SK-N-SH (cell line): ENCODE results near the gene S100A2. TPM values are rescaled to one million over a fixed set of nuclear protein-coding genes. Genes with fewer than 3 reads are reported as not detected.

Source experiments
- CTCF ChIA-PET: fragments of 300-600, 350-600 bp; formaldehyde crosslinking; extraction: SDS; loops from one replicate; lab custom pipeline; 2021; lab: Yijun Ruan, JAX
- POLR2A ChIA-PET: fragments of 350-600 bp; sonication (Branson Sonifier 250); formaldehyde crosslinking; extraction: SDS; loops from one replicate; lab custom pipeline; 2020; ENCODE audit warnings: antibody characterized with exemption, inconsistent platforms; lab: Yijun Ruan, JAX
- DNase-seq: peaks from one replicate; pipeline ENCODE4 v3.0.0; 2012
- H2AFZ ChIP-seq: fragments of 200-600 bp; sonication (generic); 2 replicates; pipeline ENCODE4 v1.8.1; 2016; ENCODE audit warnings: antibody characterized with exemption, mild to moderate bottlenecking, low read depth
- H3F3A ChIP-seq: fragments of 200-600 bp; sonication (generic); replicated peaks from 2 replicates; pipeline ENCODE3; 2016; ENCODE audit warnings: antibody characterized with exemption, mild to moderate bottlenecking; ENCODE audit not compliant: insufficient read depth
- H3K27ac ChIP-seq, 2 experiments: fragments of 200-500 bp in 1 of 2; fragments of 200-600 bp in 1 of 2; sonication (Bioruptor generic) in 1 of 2; sonication (generic), shearing (Covaris generic) in 1 of 2; 2 replicates each; pipeline versions ENCODE4 v1.5.1 to v1.6.1; 2014 to 2016; ENCODE audit warnings: low read depth in 2 of 2, inconsistent platforms in 1 of 2, low read length in 1 of 2, mild to moderate bottlenecking in 1 of 2, mixed read lengths in 1 of 2
- H3K27me3 ChIP-seq: fragments of 200-600 bp; sonication (generic), shearing (Covaris generic); 2 replicates; pipeline ENCODE4 v1.6.1; 2016; ENCODE audit warnings: mixed run types; ENCODE audit not compliant: insufficient read depth
- H3K36me3 ChIP-seq, 2 experiments: fragments of 200-500 bp in 1 of 2; fragments of 200-600 bp in 1 of 2; sonication (Bioruptor generic) in 1 of 2; sonication (generic) in 1 of 2; replicated peaks in 1 of 2; 2 replicates each; pipeline versions ENCODE3 to v1.5.1; 2014 to 2016; ENCODE audit warnings: low read length in 1 of 2, mild to moderate bottlenecking in 1 of 2; ENCODE audit not compliant: insufficient read depth in 2 of 2, control insufficient read depth in 1 of 2
- H3K4me1 ChIP-seq, 2 experiments: fragments of 200-500 bp in 1 of 2; fragments of 200-600 bp in 1 of 2; sonication (Bioruptor generic) in 1 of 2; sonication (generic), shearing (Covaris generic) in 1 of 2; 2 replicates each; pipeline versions ENCODE4 v1.5.1 to v1.6.1; 2014 to 2016; ENCODE audit warnings: low read depth in 1 of 2, low read length in 1 of 2, mixed run types in 1 of 2; ENCODE audit not compliant: insufficient read depth in 2 of 2, control insufficient read depth in 1 of 2
- H3K4me2 ChIP-seq: fragments of 200-600 bp; sonication (generic), shearing (Covaris generic); 2 replicates; pipeline ENCODE4 v1.6.1; 2017; ENCODE audit warnings: mixed run types
- H3K4me3 ChIP-seq, 2 experiments: fragments of 200-500 bp in 1 of 2; fragments of 200-600 bp in 1 of 2; sonication (Bioruptor generic) in 1 of 2; sonication (generic), shearing (Covaris generic) in 1 of 2; 2 replicates each; pipeline versions ENCODE4 v1.5.1 to v1.8.1; 2014 to 2016; ENCODE audit warnings: low read depth in 2 of 2, inconsistent platforms in 1 of 2, low read length in 1 of 2, mild to moderate bottlenecking in 1 of 2, mixed read lengths in 1 of 2, moderate library complexity in 1 of 2
- H3K79me2 ChIP-seq: fragments of 200-600 bp; sonication (generic); 2 replicates; pipeline ENCODE4 v1.8.1; 2017; ENCODE audit warnings: mild to moderate bottlenecking; ENCODE audit not compliant: insufficient read depth
- H3K9ac ChIP-seq: fragments of 200-600 bp; sonication (generic); 2 replicates; pipeline ENCODE4 v1.6.1; 2017; ENCODE audit warnings: mixed run types
- H3K9me2 ChIP-seq: fragments of 200-600 bp; sonication (generic); 2 replicates; pipeline ENCODE4 v1.6.1; 2017; ENCODE audit warnings: mixed run types
- H3K9me3 ChIP-seq: fragments of 200-600 bp; sonication (generic); 2 replicates; pipeline ENCODE4 v1.6.1; 2017; ENCODE audit warnings: mixed run types, mild to moderate bottlenecking, moderate library complexity
- H4K20me1 ChIP-seq: fragments of 200-600 bp; sonication (generic); 2 replicates; pipeline ENCODE4 v1.6.1; 2017; ENCODE audit warnings: mild to moderate bottlenecking, mixed run types; ENCODE audit not compliant: insufficient read depth
- CHD2 ChIP-seq: fragments of 150-350 bp; IDR thresholded peaks from 2 replicates; pipeline ENCODE4 v1.6.1; 2018; ENCODE audit warnings: low read length; ENCODE audit not compliant: partially characterized antibody
- ELF1 ChIP-seq: IDR thresholded peaks from 2 replicates; pipeline ENCODE4 v1.4.0; 2012
- EP300 ChIP-seq, 2 experiments: IDR thresholded peaks; 2 replicates each; pipeline versions ENCODE4 v1.4.0 to v1.6.1; 2012; ENCODE audit warnings: borderline replicate concordance in 1 of 2, low read depth in 1 of 2, low read length in 1 of 2
- FOSL2 ChIP-seq: IDR thresholded peaks from 2 replicates; pipeline ENCODE4 v1.4.0; 2012; ENCODE audit warnings: low read depth, mild to moderate bottlenecking, moderate library complexity, borderline replicate concordance
- FOXJ3 ChIP-seq: sonication (generic); formaldehyde crosslinking; IDR thresholded peaks from 2 replicates; pipeline ENCODE4 v1.5.1; 2020; ENCODE audit warnings: mild to moderate bottlenecking, missing genetic modification reagents
- GABPA ChIP-seq: IDR thresholded peaks from 2 replicates; pipeline ENCODE4 v1.4.0; 2012; ENCODE audit warnings: low read depth, mild to moderate bottlenecking
- GATA2 ChIP-seq: sonication (generic); formaldehyde crosslinking; IDR thresholded peaks from 2 replicates; pipeline ENCODE4 v1.5.0; 2020; ENCODE audit warnings: mild to moderate bottlenecking, missing genetic modification reagents
- NFIC ChIP-seq: IDR thresholded peaks from 2 replicates; pipeline ENCODE4 v1.4.0; 2012; ENCODE audit warnings: borderline replicate concordance
- RFX5 ChIP-seq: IDR thresholded peaks from 2 replicates; pipeline ENCODE4 v1.6.1; 2012; ENCODE audit warnings: mild to moderate bottlenecking, improper control_type of control experiment, low read length
- RXRA ChIP-seq: IDR thresholded peaks from 2 replicates; pipeline ENCODE4 v1.4.0; 2012; ENCODE audit warnings: low read depth, mild to moderate bottlenecking, borderline replicate concordance
- SMC3 ChIP-seq: IDR thresholded peaks from 2 replicates; pipeline ENCODE4 v1.6.1; 2012; ENCODE audit warnings: low read depth, low read length, improper control_type of control experiment
- TCF12 ChIP-seq: IDR thresholded peaks from 2 replicates; pipeline ENCODE4 v1.4.0; 2012
- TEAD4 ChIP-seq: IDR thresholded peaks from 2 replicates; pipeline ENCODE4 v1.4.0; 2012; ENCODE audit warnings: mild to moderate bottlenecking, borderline replicate concordance; ENCODE audit not compliant: insufficient read depth
- WGBS: methylation state at CpG from one replicate; pipeline ENCODE4 v1.1.6; 2017; ENCODE audit warnings: low lambda C conversion rate; 5-methylcytosine and 5-hydroxymethylcytosine counted together
- polyA plus RNA-seq, 3 experiments: library from polyadenylated mRNA; depleted of rRNA; stranded (reverse); fragments of >200 nt; gene quantifications; 2 replicates each; pipeline ENCODE4 v1.2.3, GENCODE V29; 2012
- TF ChIP-seq, protein P1 (sequence below): IDR thresholded peaks from 2 replicates; pipeline ENCODE4; 2012
- TF ChIP-seq, protein P2 (sequence below): fragments of 150-350 bp; IDR thresholded peaks from 2 replicates; pipeline ENCODE4 v1.6.1; 2016; ENCODE audit warnings: mild to moderate bottlenecking, low read depth, low read length
- TF ChIP-seq, protein P3 (sequence below): IDR thresholded peaks from 2 replicates; pipeline ENCODE4 v1.4.0; 2012; ENCODE audit warnings: low read depth
- TF ChIP-seq, protein P4 (sequence below): IDR thresholded peaks from 2 replicates; pipeline ENCODE4 v1.4.0; 2012; ENCODE audit warnings: low read depth, borderline replicate concordance
- TF ChIP-seq, protein P5 (sequence below): fragments of 150-350 bp; IDR thresholded peaks from 2 replicates; pipeline ENCODE4 v1.6.1; 2017; ENCODE audit warnings: antibody characterized with exemption, low read length, low read depth, borderline replicate concordance
- TF ChIP-seq, protein P6 (sequence below): IDR thresholded peaks from 2 replicates; pipeline ENCODE4 v1.4.0; 2012; ENCODE audit warnings: low read depth, borderline replicate concordance
- TF ChIP-seq, protein P7 (sequence below): fragments of 200-600 bp; sonication (generic); IDR thresholded peaks from 2 replicates; pipeline ENCODE4 v1.6.1; 2017; ENCODE audit warnings: antibody characterized with exemption, mild to moderate bottlenecking, moderate library complexity

Gene S100A2
- polyA plus RNA-seq, 1 of the 3 experiments (the other 2 are of a cell fraction) = 31.4 TPM

DNA sequence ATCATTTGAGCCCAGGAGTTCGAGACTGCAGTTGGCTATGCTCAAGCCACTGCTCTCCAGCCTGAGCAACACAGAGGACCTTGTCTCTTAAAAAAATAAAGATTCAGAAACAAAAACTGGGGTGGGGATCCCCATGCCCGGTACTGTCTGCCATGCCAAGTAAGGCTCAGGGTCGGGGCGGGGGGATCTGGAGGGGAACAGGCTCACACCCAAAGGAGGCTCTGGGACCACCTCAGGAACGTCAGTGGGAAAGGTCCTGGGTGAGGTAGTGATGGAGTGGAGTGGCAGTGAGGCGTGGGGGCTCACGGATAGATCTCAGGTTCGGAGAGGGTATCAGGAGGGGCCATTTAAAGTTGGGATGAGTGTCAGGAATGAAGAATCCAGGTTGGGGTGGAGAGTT is 19.3 kb downstream of the S100A2 start:
- no peak overlapping the region for H3K4me3 ChIP-seq
- no peak overlapping the region; the same call in 1 of the 2 replicates for H3K4me2 ChIP-seq
- WGBS = 89% methylated on average over 8 of the region's 8 CpGs
- H3K79me2 ChIP-seq = no peaks in the 10 kb centered on the region
- TF ChIP-seq, protein P1, sequence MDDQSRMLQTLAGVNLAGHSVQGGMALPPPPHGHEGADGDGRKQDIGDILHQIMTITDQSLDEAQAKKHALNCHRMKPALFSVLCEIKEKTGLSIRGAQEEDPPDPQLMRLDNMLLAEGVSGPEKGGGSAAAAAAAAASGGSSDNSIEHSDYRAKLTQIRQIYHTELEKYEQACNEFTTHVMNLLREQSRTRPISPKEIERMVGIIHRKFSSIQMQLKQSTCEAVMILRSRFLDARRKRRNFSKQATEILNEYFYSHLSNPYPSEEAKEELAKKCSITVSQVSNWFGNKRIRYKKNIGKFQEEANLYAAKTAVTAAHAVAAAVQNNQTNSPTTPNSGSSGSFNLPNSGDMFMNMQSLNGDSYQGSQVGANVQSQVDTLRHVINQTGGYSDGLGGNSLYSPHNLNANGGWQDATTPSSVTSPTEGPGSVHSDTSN = no peak
- no peak for TF ChIP-seq GABPA
- no peak for TF ChIP-seq GATA2 (CRISPR knock-in tag)
- TF ChIP-seq, protein P2, sequence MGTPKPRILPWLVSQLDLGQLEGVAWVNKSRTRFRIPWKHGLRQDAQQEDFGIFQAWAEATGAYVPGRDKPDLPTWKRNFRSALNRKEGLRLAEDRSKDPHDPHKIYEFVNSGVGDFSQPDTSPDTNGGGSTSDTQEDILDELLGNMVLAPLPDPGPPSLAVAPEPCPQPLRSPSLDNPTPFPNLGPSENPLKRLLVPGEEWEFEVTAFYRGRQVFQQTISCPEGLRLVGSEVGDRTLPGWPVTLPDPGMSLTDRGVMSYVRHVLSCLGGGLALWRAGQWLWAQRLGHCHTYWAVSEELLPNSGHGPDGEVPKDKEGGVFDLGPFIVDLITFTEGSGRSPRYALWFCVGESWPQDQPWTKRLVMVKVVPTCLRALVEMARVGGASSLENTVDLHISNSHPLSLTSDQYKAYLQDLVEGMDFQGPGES = no peak
- no peak for TF ChIP-seq TCF12
- no peak for TF ChIP-seq NFIC
- TF ChIP-seq CHD2 = no peak
- TF ChIP-seq, protein P3, sequence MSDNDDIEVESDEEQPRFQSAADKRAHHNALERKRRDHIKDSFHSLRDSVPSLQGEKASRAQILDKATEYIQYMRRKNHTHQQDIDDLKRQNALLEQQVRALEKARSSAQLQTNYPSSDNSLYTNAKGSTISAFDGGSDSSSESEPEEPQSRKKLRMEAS = no peak
- TF ChIP-seq, protein P4, sequence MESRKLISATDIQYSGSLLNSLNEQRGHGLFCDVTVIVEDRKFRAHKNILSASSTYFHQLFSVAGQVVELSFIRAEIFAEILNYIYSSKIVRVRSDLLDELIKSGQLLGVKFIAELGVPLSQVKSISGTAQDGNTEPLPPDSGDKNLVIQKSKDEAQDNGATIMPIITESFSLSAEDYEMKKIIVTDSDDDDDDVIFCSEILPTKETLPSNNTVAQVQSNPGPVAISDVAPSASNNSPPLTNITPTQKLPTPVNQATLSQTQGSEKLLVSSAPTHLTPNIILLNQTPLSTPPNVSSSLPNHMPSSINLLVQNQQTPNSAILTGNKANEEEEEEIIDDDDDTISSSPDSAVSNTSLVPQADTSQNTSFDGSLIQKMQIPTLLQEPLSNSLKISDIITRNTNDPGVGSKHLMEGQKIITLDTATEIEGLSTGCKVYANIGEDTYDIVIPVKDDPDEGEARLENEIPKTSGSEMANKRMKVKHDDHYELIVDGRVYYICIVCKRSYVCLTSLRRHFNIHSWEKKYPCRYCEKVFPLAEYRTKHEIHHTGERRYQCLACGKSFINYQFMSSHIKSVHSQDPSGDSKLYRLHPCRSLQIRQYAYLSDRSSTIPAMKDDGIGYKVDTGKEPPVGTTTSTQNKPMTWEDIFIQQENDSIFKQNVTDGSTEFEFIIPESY = no peak
- TF ChIP-seq, protein P5, sequence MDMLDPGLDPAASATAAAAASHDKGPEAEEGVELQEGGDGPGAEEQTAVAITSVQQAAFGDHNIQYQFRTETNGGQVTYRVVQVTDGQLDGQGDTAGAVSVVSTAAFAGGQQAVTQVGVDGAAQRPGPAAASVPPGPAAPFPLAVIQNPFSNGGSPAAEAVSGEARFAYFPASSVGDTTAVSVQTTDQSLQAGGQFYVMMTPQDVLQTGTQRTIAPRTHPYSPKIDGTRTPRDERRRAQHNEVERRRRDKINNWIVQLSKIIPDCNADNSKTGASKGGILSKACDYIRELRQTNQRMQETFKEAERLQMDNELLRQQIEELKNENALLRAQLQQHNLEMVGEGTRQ = no peak
- no peak for TF ChIP-seq SMC3
- no peak for TF ChIP-seq RFX5
- TF ChIP-seq, protein P6, sequence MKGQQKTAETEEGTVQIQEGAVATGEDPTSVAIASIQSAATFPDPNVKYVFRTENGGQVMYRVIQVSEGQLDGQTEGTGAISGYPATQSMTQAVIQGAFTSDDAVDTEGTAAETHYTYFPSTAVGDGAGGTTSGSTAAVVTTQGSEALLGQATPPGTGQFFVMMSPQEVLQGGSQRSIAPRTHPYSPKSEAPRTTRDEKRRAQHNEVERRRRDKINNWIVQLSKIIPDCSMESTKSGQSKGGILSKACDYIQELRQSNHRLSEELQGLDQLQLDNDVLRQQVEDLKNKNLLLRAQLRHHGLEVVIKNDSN = no peak
- no peak for TF ChIP-seq EP300 (IDR thresholded peaks at IDR 0.05; ENCODE audit: borderline replicate concordance in 1 of 2, low read depth in 1 of 2, low read length in 1 of 2)
- no peak for TF ChIP-seq FOSL2
- no peak for TF ChIP-seq TEAD4
- TF ChIP-seq FOXJ3 (CRISPR knock-in tag) = no peak
- no peak for TF ChIP-seq ELF1
- TF ChIP-seq, protein P7, sequence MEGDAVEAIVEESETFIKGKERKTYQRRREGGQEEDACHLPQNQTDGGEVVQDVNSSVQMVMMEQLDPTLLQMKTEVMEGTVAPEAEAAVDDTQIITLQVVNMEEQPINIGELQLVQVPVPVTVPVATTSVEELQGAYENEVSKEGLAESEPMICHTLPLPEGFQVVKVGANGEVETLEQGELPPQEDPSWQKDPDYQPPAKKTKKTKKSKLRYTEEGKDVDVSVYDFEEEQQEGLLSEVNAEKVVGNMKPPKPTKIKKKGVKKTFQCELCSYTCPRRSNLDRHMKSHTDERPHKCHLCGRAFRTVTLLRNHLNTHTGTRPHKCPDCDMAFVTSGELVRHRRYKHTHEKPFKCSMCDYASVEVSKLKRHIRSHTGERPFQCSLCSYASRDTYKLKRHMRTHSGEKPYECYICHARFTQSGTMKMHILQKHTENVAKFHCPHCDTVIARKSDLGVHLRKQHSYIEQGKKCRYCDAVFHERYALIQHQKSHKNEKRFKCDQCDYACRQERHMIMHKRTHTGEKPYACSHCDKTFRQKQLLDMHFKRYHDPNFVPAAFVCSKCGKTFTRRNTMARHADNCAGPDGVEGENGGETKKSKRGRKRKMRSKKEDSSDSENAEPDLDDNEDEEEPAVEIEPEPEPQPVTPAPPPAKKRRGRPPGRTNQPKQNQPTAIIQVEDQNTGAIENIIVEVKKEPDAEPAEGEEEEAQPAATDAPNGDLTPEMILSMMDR = no peak
- no peak for TF ChIP-seq RXRA
- TF ChIP-seq, all 33 proteins: peak for 0
- H3K36me3 ChIP-seq = no peaks in the 10 kb centered on the region
- DNase-seq = no peak
- H3K27me3 ChIP-seq = no peaks in the 10 kb centered on the region
- H3F3A ChIP-seq = peaks cover 7% of the 10 kb centered on the region
- H3K9ac ChIP-seq = no peak overlapping the region
- no peaks in the 10 kb centered on the region for H3K9me3 ChIP-seq
- no peak overlapping the region for H2AFZ ChIP-seq
- H4K20me1 ChIP-seq = no peaks in the 10 kb centered on the region
- CTCF ChIA-PET = interaction anchor here (1.7 to 11.8 kb wide), 3 partner anchors 11 to 36 kb away, joined by 5 to 62 read pairs (median 20); no protein-coding TSS in a partner anchor
- peak overlapping the region in 1 of 2 experiments; percentile 76; a peak in 3 of 4 replicates for H3K27ac ChIP-seq
- H3K9me2 ChIP-seq = no peaks in the 10 kb centered on the region
- POLR2A ChIA-PET = interaction anchor here (1.2 kb wide), 1 partner anchor 11 kb away, joined by 4 read pairs; the partner anchor contains the start of gene S100A6
- peaks cover 58 to 65% of the 10 kb centered on the region in 2 experiments; a peak in 3 of 4 replicates for H3K4me1 ChIP-seq
